Measurements from ENCODE around the gene ZFYVE28.
A peak's percentile ranks its signal among the peaks of the same experiment; 100 is the strongest.

ZFYVE28 gene

GRCh38 chr4:2333356-2333841 is 85.0 kb downstream of the ZFYVE28 start:
- no peak for DNase-seq (ENCODE audit: low read depth, low spot score)

- DNase-seq (ENCODE audit: low read depth, low spot score) = no peak
These were observed 85.5 kb downstream of the ZFYVE28 start for GRCh38 chr4:2332976-2333319.

DNA sequence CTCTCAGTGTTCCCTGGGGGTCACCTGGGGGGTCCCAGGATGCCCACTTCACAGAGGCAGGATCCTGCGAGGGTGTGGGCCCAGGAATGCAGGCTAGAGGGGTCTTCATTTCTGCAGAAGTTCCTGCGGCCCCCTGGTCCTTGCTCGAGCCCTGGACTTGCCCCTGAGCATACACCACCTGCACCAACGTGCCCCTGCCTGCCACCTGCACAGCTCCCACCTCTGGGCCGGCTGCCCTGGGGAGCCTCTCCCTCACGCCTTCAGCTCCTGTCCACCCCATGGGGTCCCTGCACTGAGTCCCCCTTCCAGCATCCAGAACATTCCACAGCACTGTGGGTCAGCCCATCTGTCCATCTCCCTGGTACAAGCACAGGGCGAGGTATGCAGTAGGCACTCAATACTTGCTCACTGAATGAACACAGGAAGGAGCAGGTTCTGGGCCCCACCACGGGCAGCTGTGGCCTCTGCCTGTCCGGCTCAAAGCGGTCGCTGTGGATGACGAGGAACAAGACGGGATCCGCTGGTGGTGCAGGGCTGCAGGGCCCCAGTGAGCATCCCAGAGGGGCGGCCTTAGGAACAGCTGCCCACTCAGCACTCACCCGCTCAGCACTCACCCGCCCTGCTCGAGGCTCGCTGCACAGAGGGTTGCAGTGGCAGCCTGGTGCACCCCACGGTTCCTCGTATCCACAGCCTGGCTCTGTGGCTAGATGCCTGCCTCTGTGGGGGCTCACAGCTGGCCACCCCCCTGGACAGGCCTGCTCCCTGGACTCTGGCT is 86.1 kb downstream of the ZFYVE28 start:
- DNase-seq (ENCODE audit: low read depth, low spot score) = no peak

DNA sequence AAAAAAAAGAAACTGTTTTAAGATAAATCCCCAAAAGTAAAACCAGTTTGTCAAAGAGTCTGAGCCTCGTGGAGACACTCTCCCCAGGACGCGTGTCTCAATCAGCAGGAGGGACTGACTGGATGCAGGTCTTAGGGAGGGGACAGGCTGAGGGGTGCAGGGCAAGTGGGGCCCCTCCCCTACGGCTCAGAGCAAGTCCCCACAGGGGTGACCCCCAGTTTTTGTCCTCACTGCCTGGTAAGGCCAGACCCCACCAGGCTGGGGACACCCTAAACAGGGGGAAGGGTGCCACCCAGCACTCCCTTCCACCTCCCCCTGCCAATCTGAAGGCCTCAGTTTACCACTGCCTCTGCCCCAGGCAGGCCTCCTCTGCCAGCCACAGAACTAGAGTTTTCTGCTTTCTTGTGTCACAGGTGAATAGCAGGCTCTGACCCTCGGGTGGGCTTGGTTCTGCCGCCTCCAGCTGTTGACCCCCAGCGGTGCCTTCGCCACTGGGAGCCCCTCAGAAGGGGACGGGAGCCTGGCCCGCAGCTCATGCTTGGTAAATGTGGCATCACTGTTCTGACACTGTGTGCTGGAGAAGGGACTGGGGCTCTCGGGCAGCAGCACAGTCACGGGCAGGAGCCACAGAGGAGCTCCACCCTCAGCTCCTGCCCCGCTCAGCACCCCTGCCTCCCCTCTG is 86.8 kb downstream of the ZFYVE28 start:
- DNase-seq (ENCODE audit: low read depth, low spot score) = no peak

- DNase-seq (ENCODE audit: low read depth, low spot score) = no peak
These were observed 87.4 kb downstream of the ZFYVE28 start for GRCh38 chr4:2331043-2331420.

DNA sequence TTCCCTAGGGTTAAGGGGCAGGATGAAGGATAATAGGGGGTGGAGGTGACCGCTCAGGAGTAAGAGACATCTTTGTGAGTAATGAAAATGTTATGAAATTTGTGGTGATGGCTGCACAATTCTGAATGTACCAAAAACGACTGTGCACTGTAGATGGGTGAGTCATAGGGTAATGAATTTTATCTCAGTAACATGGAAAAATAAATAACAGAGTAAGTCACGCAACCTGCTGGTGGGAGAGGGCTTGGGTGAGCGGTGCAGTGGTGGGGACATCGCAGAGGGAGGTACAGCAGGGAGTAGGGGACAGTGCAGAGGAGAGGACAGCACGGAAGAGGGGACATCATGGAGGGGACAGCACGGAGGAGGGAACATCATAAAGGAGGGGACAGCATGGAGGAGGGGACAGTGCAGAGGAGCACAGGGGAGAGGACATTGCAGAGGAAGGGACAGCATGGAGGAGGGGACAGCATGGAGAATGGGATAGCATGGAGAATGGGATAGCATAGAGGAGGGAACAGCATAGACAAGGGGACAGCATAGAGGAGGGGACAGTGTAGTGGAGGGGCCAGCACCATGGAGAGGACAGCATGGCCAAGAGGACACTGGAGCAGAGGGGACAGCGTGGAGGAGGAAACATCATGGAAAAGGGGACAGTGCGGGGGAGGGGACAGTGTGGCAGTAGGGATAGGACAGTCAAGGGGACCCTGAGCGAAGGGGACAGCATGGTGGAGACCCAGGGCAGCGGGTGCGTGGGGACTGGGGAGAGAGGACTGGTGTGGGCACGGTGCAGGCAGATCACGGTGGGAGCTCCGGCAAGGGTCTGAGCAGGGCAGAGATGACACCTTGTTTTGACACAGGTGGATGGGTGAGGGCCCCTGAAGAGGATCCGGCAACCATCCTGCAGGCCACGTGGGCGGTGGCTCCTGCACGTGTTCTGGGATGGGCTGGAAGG is 88.1 kb downstream of the ZFYVE28 start:
- DNase-seq (ENCODE audit: low read depth, low spot score) = peak; percentile 85

DNA sequence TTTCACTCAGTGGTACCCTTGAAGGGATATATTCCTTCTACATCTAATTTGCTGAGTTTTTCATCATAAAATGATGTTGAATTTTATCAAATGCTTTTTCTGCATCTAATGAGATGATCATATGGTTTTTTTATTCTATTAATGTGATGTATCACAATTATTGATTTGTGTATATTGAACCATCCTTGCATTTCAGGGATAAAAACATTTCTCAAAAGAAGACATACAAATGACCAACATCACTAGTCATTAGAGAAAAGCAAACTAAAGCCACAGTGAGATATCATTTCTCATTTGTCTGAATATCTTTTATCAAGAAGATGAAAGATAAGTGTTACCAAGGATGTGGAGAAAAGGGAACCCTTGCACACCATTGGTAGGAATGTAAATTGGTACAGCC is 90.9 kb downstream of the ZFYVE28 start:
- no peak for DNase-seq (ENCODE audit: low read depth, low spot score)

- no peak for DNase-seq (ENCODE audit: low read depth, low spot score)
These were observed 93.6 kb downstream of the ZFYVE28 start for GRCh38 chr4:2324891-2325290.

DNA sequence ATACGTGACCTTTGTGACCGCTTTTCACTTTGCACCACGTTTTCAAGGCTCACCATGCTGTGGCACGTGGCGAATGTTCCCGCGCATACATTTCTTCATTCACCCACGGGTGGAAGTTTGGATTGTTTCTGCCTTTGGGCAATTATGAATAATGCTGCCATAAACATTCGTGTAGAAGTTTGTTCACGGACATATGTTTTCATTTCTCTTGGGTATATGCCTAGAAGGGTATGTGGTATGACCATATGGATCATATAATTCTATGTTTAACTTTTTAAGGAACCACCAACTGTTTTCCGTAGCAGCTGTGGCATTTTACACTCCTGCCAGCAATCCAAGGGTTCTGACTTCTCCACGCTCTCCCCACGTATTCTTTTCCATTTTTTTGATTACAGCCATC is 95.6 kb downstream of the ZFYVE28 start:
- no peak for DNase-seq (ENCODE audit: low read depth, low spot score)

DNA sequence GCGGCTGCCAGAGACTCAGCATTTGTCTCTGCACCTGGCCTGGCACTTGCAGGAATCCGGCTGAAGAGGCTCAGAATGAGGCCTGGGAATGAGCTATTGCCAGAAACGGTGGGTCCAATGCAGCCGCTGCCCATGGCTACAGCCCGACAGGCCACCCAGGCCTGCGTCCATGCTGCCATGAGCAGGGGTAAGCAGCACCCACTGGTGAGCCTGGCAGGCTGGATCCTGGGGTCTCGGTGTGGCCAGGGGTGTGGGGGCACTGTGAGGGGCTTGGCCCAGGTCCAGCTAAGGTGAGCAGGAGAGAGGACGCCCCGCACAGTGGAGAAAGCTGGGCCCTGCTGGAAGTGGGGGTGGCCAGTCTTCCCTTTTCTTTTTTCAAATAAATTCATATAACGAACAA is 96.2 kb downstream of the ZFYVE28 start:
- DNase-seq (ENCODE audit: low read depth, low spot score) = no peak

DNA sequence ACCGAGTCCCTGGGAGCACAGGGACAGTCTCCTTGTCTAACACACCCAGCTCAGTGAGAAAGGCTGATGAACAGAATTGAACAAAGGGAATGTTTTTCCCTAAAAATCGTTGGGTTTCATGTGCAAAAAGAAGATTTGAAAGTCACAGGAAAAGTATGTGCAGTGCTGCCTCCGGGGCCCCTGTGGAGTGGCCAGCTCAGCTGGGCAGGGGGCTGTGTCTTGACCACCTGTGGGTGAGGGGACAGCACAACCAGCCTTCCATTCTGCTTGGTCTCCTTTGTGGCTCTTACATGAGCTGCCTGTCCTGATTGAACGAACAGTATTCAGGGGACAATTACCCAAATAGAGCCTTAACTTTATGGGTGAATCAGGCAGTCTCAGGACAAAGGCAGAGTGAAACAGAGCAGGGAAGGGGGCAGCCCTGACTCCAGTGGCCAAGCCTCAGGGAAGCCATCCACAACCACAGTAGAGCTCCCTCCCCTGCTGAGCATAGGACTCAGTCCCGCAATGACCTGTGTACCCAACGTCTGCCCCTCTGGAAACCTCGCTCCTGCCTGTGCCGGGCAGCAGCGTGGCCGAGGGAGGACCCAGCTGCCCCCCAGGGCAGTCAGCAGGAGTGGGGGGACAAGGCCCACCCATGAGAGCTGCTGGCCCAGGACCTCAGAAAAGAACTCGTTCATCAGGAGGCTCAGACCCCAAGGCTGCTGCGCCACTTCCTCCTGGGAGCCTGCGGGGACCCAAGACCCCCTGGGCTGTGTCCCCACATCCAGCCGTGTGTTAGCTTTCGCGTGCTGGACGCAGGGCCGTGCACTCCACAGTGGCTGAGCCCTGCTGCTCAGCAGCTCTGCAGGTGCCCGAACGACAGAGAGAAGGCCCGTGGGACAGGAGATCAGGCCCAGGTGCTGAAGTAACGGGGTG is 96.9 kb downstream of the ZFYVE28 start:
- DNase-seq (ENCODE audit: low read depth, low spot score) = peak; percentile 23

- no peak for DNase-seq (ENCODE audit: low read depth, low spot score)
These were observed 97.7 kb downstream of the ZFYVE28 start for GRCh38 chr4:2320746-2321145.

- DNase-seq (ENCODE audit: low read depth, low spot score) = no peak
These were observed 98.3 kb downstream of the ZFYVE28 start for GRCh38 chr4:2320152-2320551.

- DNase-seq (ENCODE audit: low read depth, low spot score) = no peak
These were observed 99.6 kb downstream of the ZFYVE28 start for GRCh38 chr4:2318885-2319284.

DNA sequence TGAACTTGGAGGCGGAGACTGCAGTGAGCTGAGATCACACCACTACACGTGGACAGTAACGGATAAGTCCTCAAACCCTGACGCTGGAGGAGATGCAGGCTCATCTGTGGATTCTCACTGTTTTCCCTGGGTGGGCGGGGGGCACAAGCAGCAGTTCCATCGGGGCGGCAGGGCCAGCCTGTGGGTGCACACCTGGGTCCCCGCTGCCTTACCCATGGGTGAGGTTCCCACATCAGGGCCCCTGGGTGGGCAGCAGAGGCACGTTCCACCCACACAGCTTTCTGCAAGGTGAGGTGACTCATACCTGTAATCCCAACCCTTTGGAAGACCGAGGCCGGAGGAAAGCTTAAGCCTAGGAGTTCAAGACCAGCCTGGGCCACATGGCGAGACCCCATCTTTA is 100.0 kb downstream of the ZFYVE28 start:
- no peak for DNase-seq (ENCODE audit: low read depth, low spot score)

GRCh38 chr4:2313366-2313765 is 105.1 kb downstream of the ZFYVE28 start:
- no peak for DNase-seq (ENCODE audit: low read depth, low spot score)

DNA sequence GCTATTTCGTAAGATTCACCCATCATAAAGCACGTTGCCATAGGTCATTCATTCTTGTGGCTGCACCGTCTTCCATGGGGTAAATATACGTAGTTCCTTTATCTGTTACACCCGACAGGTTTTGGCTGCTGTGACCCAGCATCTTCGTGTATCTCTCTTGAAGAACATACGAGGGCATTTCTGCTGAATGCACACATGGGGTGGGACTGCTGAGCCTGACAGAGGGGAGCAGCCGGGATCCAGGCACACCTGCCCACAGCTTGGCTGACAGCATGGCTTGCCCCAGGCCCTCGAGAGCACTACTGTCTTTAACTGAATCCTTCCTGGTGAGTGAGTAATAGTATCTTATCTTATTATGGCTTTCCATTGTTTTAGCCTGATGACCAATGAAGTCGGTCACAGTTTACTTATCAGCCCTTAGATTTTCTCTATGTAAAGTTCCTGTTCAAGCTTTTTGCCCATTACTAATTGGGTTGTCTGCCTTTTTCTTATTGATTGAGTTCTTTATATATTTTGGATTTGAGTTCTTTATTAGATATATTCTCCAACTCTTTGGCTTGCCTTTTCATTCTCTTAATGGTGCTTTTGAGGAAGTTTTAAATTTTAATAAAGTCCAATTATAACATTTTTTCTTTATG is 111.6 kb downstream of the ZFYVE28 start:
- DNase-seq (ENCODE audit: low read depth, low spot score) = no peak

DNA sequence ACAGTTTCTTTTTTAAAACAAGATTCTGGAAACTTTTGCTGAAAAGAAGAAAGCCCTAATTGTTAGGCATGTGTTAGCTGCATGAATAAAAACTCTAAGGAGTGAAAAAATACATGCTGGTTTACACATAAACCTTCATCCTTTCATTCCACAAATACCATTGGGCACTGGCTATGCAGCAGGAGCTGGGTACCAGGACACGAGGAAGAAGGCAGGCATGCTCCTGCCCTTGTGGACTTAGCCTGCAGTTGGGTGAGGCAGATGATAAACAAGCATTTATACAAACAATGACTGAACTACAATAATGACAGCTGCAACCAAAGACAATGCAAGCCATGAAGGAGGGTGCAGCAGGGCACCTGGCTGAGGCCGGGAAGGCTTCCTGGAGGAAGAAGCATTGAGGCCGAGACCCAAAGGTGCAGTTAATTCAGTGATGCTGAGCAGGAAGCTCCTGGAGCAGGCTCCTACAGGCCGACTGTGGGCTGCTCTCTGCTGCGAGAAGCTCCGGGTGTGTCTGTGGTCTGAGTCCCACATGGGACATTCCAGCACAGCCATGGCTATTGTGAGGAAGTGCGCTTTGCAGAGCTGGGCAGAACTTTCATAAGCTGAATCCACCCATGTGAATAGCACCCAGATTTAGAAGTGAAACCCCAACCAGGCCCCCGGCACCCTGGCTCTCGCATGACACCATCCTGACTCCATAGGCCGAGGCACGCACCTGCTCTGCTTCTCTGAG is 112.5 kb downstream of the ZFYVE28 start:
- peak; percentile 28 for DNase-seq (ENCODE audit: low read depth, low spot score)

DNA sequence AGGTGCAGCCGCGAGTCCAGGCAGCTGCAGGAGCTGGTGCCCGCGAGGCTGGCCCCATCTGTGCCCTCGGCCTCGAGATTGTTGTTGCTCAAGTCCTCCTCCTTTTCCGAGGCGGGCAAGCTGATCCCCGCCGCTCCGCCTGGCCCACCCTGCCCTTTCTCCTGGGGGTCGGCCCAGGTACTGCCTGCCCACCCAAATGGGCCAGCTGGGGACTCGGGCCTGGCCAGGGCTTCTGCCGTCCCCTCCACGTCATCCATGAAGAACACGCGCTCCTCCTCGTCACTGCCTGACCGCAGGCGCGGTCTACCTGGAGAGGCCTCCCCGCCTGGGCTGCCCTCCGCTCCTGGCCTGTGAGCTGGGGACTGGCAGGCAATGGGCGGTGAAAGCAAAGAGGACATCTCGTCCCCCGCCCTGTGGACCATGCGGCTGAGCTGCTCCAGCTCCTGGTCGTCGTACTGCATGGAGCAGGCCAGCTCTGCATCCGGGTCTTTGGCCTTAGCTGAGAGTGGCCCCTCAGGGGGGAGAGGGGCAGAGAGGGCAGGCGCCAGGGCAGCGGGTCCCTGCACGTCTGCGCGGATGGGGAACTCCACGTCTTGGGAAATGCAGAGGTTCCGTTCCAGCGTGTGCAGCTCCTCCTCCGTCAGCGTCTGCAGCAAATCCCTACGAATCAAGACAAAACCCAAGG is 113.4 kb downstream of the ZFYVE28 start:
- no peak for DNase-seq (ENCODE audit: low read depth, low spot score)
